HCT116 (cell line): Measurements from ENCODE around the gene CCDC63. TPM values are rescaled to one million over a fixed set of nuclear protein-coding genes. Genes with fewer than 3 reads are reported as not detected.

Experiments used
- ATAC-seq: fragments of 200-7000 bp; cut with Tn5 transposase; 2 replicates; pipeline ENCODE4 v1.9.1; 2020; ENCODE audit warnings: mild to moderate bottlenecking, moderate library complexity
- BruUV-seq: library from RNA; stranded (reverse); fragments of 400-500 nt; replicated peaks from 2 replicates; lab custom pipeline; 2021; lab: Mats Ljungman, UMichigan
- CTCF ChIA-PET: fragments of 300-600 bp; sonication (Branson Sonifier 250); formaldehyde crosslinking; loops from one replicate; lab custom pipeline; 2021; ENCODE audit warnings: antibody characterized with exemption; lab: Charles Lee
- POLR2A ChIA-PET: fragments of 300-600, 350-600 bp; sonication (Branson Sonifier 250); formaldehyde crosslinking; loops from one replicate; lab custom pipeline; 2021; ENCODE audit warnings: antibody characterized with exemption; lab: Charles Lee
- RAD21 ChIA-PET, 2 experiments: fragments of 300-600 bp; sonication (Branson Sonifier 250); formaldehyde crosslinking; loops; one replicate each; lab custom pipeline; 2023; ENCODE audit warnings: low total read pairs in 2 of 2; ENCODE audit not compliant: uncharacterized antibody in 2 of 2, unreplicated experiment in 2 of 2, low non-redundant PET in 1 of 2; lab: Charles Lee
- DNase-seq: peaks from one replicate; pipeline ENCODE4 v3.0.0-alpha.2; 2010; ENCODE audit warnings: low read depth, low spot score
- H2AFZ ChIP-seq: fragments of 200-600 bp; shearing (Covaris generic), sonication (generic); 2 replicates; pipeline ENCODE4 v1.6.1; 2017; ENCODE audit warnings: low read depth, mixed run types, mixed read lengths, antibody characterized with exemption, low read length; ENCODE audit not compliant: poor library complexity, severe bottlenecking
- H3K27ac ChIP-seq: 2 replicates; pipeline ENCODE4 v1.5.1; 2012; ENCODE audit warnings: low read depth, low read length
- H3K27me3 ChIP-seq: fragments of 200-600 bp; sonication (generic); 2 replicates; pipeline ENCODE4 v1.6.1; 2016; ENCODE audit warnings: mixed run types, low read length, mixed read lengths; ENCODE audit not compliant: insufficient read depth
- H3K36me3 ChIP-seq, 2 experiments: fragments of 200-500 bp in 1 of 2; fragments of 200-600 bp in 1 of 2; sonication (Bioruptor generic) in 1 of 2; sonication (generic) in 1 of 2; 2 replicates each; pipeline versions ENCODE4 v1.5.1 to v1.6.1; 2014 to 2016; ENCODE audit warnings: low read length in 2 of 2, inconsistent platforms in 1 of 2, mixed read lengths in 1 of 2, mixed run types in 1 of 2; ENCODE audit not compliant: insufficient read depth in 2 of 2, control insufficient read depth in 1 of 2
- H3K4me1 ChIP-seq, 2 experiments: fragments of 200-600 bp in 1 of 2; sonication (generic) in 1 of 2; 2 replicates each; pipeline versions ENCODE4 v1.5.1 to v1.6.1; 2012 to 2017; ENCODE audit warnings: low read length in 2 of 2, inconsistent platforms in 1 of 2, mild to moderate bottlenecking in 1 of 2, mixed read lengths in 1 of 2, mixed run types in 1 of 2, moderate library complexity in 1 of 2; ENCODE audit not compliant: insufficient read depth in 2 of 2, control insufficient read depth in 1 of 2
- H3K4me2 ChIP-seq: fragments of 200-600 bp; sonication (generic); 2 replicates; pipeline ENCODE4 v1.6.1; 2017; ENCODE audit warnings: mixed run types, low read length, mixed read lengths
- H3K4me3 ChIP-seq, 2 experiments: fragments of 200-600 bp in 1 of 2; sonication (generic) in 1 of 2; replicated peaks in 1 of 2; 2 replicates each; pipeline ENCODE4 v1.5.1; 2011 to 2016; ENCODE audit warnings: low read length in 2 of 2, control low read depth in 1 of 2, low read depth in 1 of 2, mild to moderate bottlenecking in 1 of 2, mixed read lengths in 1 of 2, mixed run types in 1 of 2
- H3K79me2 ChIP-seq: fragments of 200-600 bp; sonication (generic); 2 replicates; pipeline ENCODE4 v1.6.1; 2017; ENCODE audit warnings: mild to moderate bottlenecking, mixed run types, low read length, moderate library complexity, mixed read lengths; ENCODE audit not compliant: insufficient read depth
- H3K9ac ChIP-seq: fragments of 200-600 bp; sonication (generic); 2 replicates; pipeline ENCODE4 v1.6.1; 2016; ENCODE audit warnings: low read length, mixed read lengths
- H3K9me2 ChIP-seq: fragments of 200-600 bp; sonication (generic), shearing (Covaris generic); 2 replicates; pipeline ENCODE4 v1.6.1; 2017; ENCODE audit warnings: mixed run types, mild to moderate bottlenecking, moderate library complexity; ENCODE audit not compliant: insufficient read depth
- H3K9me3 ChIP-seq, 2 experiments: fragments of 200-500 bp in 1 of 2; fragments of 200-600 bp in 1 of 2; sonication (Bioruptor generic) in 1 of 2; sonication (generic) in 1 of 2; 2 replicates each; pipeline ENCODE4 v1.6.1; 2014 to 2017; ENCODE audit warnings: low read length in 2 of 2, mixed read lengths in 2 of 2, inconsistent platforms in 1 of 2, low read depth in 1 of 2, mild to moderate bottlenecking in 1 of 2, mixed run types in 1 of 2, moderate library complexity in 1 of 2; ENCODE audit not compliant: control insufficient read depth in 1 of 2, insufficient read depth in 1 of 2
- H4K20me1 ChIP-seq: fragments of 200-600 bp; sonication (generic), shearing (Covaris generic); 2 replicates; pipeline ENCODE4 v1.6.1; 2017; ENCODE audit warnings: mixed run types, mild to moderate bottlenecking, moderate library complexity; ENCODE audit not compliant: insufficient read depth
- CBX3 ChIP-seq: IDR thresholded peaks from 2 replicates; pipeline ENCODE4 v1.6.1; 2012; ENCODE audit warnings: low read depth
- POLR2A ChIP-seq: IDR thresholded peaks from 2 replicates; pipeline ENCODE4 v1.7.0; 2011; ENCODE audit warnings: borderline replicate concordance; ENCODE audit not compliant: insufficient read depth, insufficient read length; ENCODE audit errors: extremely low read depth
- TCF7L2 ChIP-seq: IDR thresholded peaks from 2 replicates; pipeline ENCODE4 v1.7.0; 2011; ENCODE audit warnings: borderline replicate concordance, inconsistent platforms; ENCODE audit not compliant: insufficient read depth, insufficient read length; ENCODE audit errors: extremely low read depth
- ZNF274 ChIP-seq: fragments of 200-500 bp; sonication (Bioruptor generic); IDR thresholded peaks from 2 replicates; pipeline ENCODE4 v1.6.1; 2014; ENCODE audit warnings: mild to moderate bottlenecking, low read depth, low read length, inconsistent platforms
- intact Hi-C: fragments of 100-400 bp; cut with micrococcal nuclease; formaldehyde crosslinking; loops from 2 replicates; pipeline ENCODE4 v1.10.0; 2022
- total RNA-seq: library from RNA; stranded (reverse); gene quantifications from one replicate; pipeline ENCODE4 v1.2.1, GENCODE V29; 2021; ENCODE audit not compliant: unreplicated experiment
- TF ChIP-seq, protein P1 (sequence below): IDR thresholded peaks from 2 replicates; pipeline ENCODE4 v1.6.1; 2012
- TF ChIP-seq, protein P2 (sequence below): IDR thresholded peaks from 2 replicates; pipeline ENCODE4 v1.6.1; 2012; ENCODE audit warnings: low read depth
- TF ChIP-seq, protein P3 (sequence below): IDR thresholded peaks from 2 replicates; pipeline ENCODE4 v1.6.1; 2011; ENCODE audit warnings: mild to moderate bottlenecking, low read length, moderate library complexity; ENCODE audit not compliant: insufficient replicate concordance; ENCODE audit errors: extremely low read depth
- TF ChIP-seq, protein P4 (sequence below): IDR thresholded peaks from 2 replicates; pipeline ENCODE4 v1.6.1; 2012

Gene CCDC63
- total RNA-seq, 1 experiment from 2014 or later = 0.47 TPM

DNA sequence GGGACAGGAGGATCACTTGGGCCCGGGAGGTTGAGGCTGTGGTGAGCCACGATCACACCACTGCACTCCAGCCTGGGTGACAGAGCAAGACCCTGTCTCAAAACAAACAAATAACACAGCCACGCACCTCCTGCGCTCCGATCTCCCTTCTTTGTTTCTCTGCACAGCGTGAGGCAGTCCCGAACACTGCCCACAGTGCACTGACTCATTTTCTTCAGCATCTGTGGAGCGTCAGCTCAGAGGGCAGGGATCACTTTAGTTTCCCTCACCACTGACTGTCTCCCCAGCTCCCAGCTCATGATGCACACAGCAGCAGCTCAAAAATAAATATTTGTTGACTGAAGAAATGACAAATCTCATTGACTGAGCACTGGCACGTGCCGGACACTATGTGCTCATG, 74.5 kb downstream of the CCDC63 start:
- BruUV-seq = no TSS peak

More for the DNA sequence above, 74.5 kb downstream of the CCDC63 start:
- Histone ChIP-seq H3K27ac (no peak overlapping the region), H3K36me3 (no peaks in the 10 kb centered on the region), H2AFZ (no peak overlapping the region), H4K20me1 (no peaks in the 10 kb centered on the region), H3K9ac (no peak overlapping the region), H3K9me3 (no peaks in the 10 kb centered on the region), H3K4me1 (peaks cover 19 to 57% of the 10 kb centered on the region in 2 experiments), H3K9me2 (no peaks in the 10 kb centered on the region), H3K4me3 (no peak overlapping the region), H3K27me3 (no peaks in the 10 kb centered on the region), H3K79me2 (no peaks in the 10 kb centered on the region), H3K4me2 (peak overlapping the region; percentile 8; the same call in 1 of the 2 replicates)
- intact Hi-C loops = no loop called here
- TF ChIP-seq POLR2A = no peak
- TF ChIP-seq ZNF274 = no peak
- TF ChIP-seq, protein P1, sequence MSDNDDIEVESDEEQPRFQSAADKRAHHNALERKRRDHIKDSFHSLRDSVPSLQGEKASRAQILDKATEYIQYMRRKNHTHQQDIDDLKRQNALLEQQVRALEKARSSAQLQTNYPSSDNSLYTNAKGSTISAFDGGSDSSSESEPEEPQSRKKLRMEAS = no peak
- TF ChIP-seq, protein P2, sequence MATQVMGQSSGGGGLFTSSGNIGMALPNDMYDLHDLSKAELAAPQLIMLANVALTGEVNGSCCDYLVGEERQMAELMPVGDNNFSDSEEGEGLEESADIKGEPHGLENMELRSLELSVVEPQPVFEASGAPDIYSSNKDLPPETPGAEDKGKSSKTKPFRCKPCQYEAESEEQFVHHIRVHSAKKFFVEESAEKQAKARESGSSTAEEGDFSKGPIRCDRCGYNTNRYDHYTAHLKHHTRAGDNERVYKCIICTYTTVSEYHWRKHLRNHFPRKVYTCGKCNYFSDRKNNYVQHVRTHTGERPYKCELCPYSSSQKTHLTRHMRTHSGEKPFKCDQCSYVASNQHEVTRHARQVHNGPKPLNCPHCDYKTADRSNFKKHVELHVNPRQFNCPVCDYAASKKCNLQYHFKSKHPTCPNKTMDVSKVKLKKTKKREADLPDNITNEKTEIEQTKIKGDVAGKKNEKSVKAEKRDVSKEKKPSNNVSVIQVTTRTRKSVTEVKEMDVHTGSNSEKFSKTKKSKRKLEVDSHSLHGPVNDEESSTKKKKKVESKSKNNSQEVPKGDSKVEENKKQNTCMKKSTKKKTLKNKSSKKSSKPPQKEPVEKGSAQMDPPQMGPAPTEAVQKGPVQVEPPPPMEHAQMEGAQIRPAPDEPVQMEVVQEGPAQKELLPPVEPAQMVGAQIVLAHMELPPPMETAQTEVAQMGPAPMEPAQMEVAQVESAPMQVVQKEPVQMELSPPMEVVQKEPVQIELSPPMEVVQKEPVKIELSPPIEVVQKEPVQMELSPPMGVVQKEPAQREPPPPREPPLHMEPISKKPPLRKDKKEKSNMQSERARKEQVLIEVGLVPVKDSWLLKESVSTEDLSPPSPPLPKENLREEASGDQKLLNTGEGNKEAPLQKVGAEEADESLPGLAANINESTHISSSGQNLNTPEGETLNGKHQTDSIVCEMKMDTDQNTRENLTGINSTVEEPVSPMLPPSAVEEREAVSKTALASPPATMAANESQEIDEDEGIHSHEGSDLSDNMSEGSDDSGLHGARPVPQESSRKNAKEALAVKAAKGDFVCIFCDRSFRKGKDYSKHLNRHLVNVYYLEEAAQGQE = no peak
- no peak for TF ChIP-seq CBX3
- TF ChIP-seq TCF7L2 = no peak
- TF ChIP-seq, protein P3, sequence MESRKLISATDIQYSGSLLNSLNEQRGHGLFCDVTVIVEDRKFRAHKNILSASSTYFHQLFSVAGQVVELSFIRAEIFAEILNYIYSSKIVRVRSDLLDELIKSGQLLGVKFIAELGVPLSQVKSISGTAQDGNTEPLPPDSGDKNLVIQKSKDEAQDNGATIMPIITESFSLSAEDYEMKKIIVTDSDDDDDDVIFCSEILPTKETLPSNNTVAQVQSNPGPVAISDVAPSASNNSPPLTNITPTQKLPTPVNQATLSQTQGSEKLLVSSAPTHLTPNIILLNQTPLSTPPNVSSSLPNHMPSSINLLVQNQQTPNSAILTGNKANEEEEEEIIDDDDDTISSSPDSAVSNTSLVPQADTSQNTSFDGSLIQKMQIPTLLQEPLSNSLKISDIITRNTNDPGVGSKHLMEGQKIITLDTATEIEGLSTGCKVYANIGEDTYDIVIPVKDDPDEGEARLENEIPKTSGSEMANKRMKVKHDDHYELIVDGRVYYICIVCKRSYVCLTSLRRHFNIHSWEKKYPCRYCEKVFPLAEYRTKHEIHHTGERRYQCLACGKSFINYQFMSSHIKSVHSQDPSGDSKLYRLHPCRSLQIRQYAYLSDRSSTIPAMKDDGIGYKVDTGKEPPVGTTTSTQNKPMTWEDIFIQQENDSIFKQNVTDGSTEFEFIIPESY = no peak
- TF ChIP-seq, protein P4, sequence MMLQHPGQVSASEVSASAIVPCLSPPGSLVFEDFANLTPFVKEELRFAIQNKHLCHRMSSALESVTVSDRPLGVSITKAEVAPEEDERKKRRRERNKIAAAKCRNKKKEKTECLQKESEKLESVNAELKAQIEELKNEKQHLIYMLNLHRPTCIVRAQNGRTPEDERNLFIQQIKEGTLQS = no peak
- ATAC-seq (no peak), DNase-seq (no peak)
- ChIA-PET RAD21 (no interaction called here), CTCF (interaction anchor here (1.1 kb wide), 1 partner anchor 15 kb away, joined by 3 read pairs; no protein-coding TSS in a partner anchor), POLR2A (no interaction called here)
